ENCODE results near the gene TAF15. TPM values are rescaled to one million over a fixed set of nuclear protein-coding genes. Genes with fewer than 3 reads are reported as not detected.

TAF15 gene
- total and polyA plus RNA-seq, 2 of the 13 experiments (the other 11 are each of a cell fraction or from before 2014, with no cell fraction given) = 25.2 to 26.5 TPM

DNA sequence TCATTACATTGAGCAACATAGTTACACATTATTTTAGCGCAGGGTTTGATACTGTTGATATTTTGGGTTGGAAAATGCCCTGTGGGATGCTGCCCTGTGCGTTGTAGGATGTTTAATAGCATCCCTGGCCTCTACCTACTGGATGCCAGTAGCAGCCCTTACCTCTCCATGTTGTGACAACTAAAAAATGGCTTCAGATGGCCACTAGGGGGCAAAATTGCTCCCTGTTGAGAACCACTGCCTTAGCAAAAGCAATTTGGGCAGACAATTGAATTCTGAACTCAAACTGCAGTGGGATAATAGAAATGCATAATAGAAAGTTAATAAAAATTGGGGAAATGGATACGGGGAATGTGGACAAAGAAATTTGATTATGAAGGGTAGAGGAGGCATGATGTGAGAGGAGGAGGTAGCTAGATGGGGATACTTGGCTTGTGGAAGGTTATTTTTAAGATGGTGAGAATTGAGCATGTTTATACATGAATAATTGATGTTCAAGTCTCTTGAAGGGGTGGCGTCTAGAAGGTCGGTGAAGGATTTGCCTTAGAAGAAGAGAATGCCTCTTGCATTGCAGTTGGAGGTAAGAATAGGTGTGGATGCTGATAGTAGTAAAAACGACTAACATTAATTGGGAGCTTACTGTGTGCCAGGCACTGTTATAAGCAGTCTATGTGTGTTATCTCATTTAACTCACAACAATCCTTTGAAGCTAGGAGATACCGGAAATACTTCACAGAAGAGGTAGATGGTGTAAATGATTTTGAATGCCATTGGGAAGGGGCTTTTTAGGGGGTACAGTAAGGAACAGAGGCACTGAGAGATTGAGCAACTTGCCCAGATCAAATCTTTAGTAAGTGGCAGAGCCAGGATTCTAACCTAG, 40.4 kb downstream of the TAF15 start (continued):
- TF ChIP-seq, protein P1, sequence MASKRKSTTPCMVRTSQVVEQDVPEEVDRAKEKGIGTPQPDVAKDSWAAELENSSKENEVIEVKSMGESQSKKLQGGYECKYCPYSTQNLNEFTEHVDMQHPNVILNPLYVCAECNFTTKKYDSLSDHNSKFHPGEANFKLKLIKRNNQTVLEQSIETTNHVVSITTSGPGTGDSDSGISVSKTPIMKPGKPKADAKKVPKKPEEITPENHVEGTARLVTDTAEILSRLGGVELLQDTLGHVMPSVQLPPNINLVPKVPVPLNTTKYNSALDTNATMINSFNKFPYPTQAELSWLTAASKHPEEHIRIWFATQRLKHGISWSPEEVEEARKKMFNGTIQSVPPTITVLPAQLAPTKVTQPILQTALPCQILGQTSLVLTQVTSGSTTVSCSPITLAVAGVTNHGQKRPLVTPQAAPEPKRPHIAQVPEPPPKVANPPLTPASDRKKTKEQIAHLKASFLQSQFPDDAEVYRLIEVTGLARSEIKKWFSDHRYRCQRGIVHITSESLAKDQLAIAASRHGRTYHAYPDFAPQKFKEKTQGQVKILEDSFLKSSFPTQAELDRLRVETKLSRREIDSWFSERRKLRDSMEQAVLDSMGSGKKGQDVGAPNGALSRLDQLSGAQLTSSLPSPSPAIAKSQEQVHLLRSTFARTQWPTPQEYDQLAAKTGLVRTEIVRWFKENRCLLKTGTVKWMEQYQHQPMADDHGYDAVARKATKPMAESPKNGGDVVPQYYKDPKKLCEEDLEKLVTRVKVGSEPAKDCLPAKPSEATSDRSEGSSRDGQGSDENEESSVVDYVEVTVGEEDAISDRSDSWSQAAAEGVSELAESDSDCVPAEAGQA (IDR thresholded peaks at IDR 0.05; ENCODE audit: low read depth) = no peak
- TF ChIP-seq, protein P1 (CRISPR knock-in tag; IDR thresholded peaks at IDR 0.05; ENCODE audit: borderline replicate concordance) = no peak
- TF ChIP-seq CHD4 (IDR thresholded peaks at IDR 0.05; ENCODE audit: borderline replicate concordance, low read length) = no peak
- no peak for TF ChIP-seq ZNF772 (CRISPR knock-in tag; IDR thresholded peaks at IDR 0.05)
- TF ChIP-seq FOSL2 (CRISPR knock-in tag; IDR thresholded peaks at IDR 0.05) = no peak
- TF ChIP-seq SMC3 (IDR thresholded peaks at IDR 0.05; ENCODE audit: low read length) = peak; percentile 55; the same call in 1 of the 2 replicates
- no peak for TF ChIP-seq ZBTB3 (CRISPR knock-in tag; IDR thresholded peaks at IDR 0.05; ENCODE audit: borderline replicate concordance, low read depth)
- no peak for TF ChIP-seq ZNF10 (CRISPR knock-in tag; IDR thresholded peaks at IDR 0.05; ENCODE audit: borderline replicate concordance, low read depth)
- no peak for TF ChIP-seq JARID2 (CRISPR knock-in tag; IDR thresholded peaks at IDR 0.05; ENCODE audit: insufficient replicate concordance)
- TF ChIP-seq, protein P2, sequence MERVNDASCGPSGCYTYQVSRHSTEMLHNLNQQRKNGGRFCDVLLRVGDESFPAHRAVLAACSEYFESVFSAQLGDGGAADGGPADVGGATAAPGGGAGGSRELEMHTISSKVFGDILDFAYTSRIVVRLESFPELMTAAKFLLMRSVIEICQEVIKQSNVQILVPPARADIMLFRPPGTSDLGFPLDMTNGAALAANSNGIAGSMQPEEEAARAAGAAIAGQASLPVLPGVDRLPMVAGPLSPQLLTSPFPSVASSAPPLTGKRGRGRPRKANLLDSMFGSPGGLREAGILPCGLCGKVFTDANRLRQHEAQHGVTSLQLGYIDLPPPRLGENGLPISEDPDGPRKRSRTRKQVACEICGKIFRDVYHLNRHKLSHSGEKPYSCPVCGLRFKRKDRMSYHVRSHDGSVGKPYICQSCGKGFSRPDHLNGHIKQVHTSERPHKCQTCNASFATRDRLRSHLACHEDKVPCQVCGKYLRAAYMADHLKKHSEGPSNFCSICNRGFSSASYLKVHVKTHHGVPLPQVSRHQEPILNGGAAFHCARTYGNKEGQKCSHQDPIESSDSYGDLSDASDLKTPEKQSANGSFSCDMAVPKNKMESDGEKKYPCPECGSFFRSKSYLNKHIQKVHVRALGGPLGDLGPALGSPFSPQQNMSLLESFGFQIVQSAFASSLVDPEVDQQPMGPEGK (CRISPR knock-in tag; IDR thresholded peaks at IDR 0.05) = no peak
- no peak for TF ChIP-seq KDM4B (CRISPR knock-in tag; IDR thresholded peaks at IDR 0.05)
- TF ChIP-seq ZNF24 (IDR thresholded peaks at IDR 0.05) = no peak
- TF ChIP-seq STAG1 (CRISPR knock-in tag; IDR thresholded peaks at IDR 0.05) = peak; percentile 56
- TF ChIP-seq ZNF605 (CRISPR knock-in tag; IDR thresholded peaks at IDR 0.05) = no peak
- no peak for TF ChIP-seq SKI (IDR thresholded peaks at IDR 0.05; ENCODE audit: partially characterized antibody)
- TF ChIP-seq, protein P3, sequence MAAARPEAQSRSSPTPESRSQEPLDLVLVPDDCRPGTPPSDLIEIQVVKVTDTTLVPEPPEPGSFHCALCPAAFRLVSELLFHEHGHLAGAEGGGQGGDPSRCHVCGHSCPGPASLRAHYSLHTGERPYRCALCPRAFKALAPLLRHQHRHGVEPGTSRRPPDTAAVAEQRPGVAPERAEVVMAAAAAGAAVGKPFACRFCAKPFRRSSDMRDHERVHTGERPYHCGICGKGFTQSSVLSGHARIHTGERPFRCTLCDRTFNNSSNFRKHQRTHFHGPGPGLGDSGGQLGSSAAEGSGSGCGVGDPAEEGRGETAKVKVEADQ (CRISPR knock-in tag; IDR thresholded peaks at IDR 0.05; ENCODE audit: borderline replicate concordance) = no peak
- no peak for TF ChIP-seq ZNF713 (CRISPR knock-in tag; IDR thresholded peaks at IDR 0.05)
- no peak for TF ChIP-seq FIP1L1 (IDR thresholded peaks at IDR 0.05; ENCODE audit: borderline replicate concordance, insufficient read depth, low read depth, low read length)
- TF ChIP-seq, protein P4, sequence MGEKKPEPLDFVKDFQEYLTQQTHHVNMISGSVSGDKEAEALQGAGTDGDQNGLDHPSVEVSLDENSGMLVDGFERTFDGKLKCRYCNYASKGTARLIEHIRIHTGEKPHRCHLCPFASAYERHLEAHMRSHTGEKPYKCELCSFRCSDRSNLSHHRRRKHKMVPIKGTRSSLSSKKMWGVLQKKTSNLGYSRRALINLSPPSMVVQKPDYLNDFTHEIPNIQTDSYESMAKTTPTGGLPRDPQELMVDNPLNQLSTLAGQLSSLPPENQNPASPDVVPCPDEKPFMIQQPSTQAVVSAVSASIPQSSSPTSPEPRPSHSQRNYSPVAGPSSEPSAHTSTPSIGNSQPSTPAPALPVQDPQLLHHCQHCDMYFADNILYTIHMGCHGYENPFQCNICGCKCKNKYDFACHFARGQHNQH (CRISPR knock-in tag; IDR thresholded peaks at IDR 0.05) = no peak
- no peak for TF ChIP-seq ZNF17 (CRISPR knock-in tag; IDR thresholded peaks at IDR 0.05)

Data from HepG2 (cell line).